GM20431 (cell line): Measurements from ENCODE around the gene C16orf86.
"Not testable (repeated sequence)": the region's sequence is repeated elsewhere in the genome, so short reads cannot be mapped to it uniquely, and the experiment has no call there.

Experiments used
- in situ Hi-C: fragments of 300-500 bp; cut with MseI, MboI; formaldehyde crosslinking; loops from one replicate; pipeline ENCODE4 v1.15.0; 2020; ENCODE audit warnings: low sequenced_read_pairs; ENCODE audit not compliant: unreplicated experiment

Gene C16orf86

GRCh38 chr16:67679935-67680897 is 13.6 kb downstream of the C16orf86 start:
- in situ Hi-C loops = no loop called here

GRCh38 chr16:67683767-67684166 is 17.2 kb downstream of the C16orf86 start:
- in situ Hi-C loops = no loop called here

GRCh38 chr16:67685388-67686112 is 18.9 kb downstream of the C16orf86 start:
- in situ Hi-C loops = no loop called here

- in situ Hi-C loops = not testable (repeated sequence)
Measured at GRCh38 chr16:67693517-67694285, 27.1 kb downstream of the C16orf86 start.

GRCh38 chr16:67694611-67695010 is 28.0 kb downstream of the C16orf86 start:
- in situ Hi-C loops = no loop called here

GRCh38 chr16:67697422-67698185 is 31.0 kb downstream of the C16orf86 start:
- in situ Hi-C loops = no loop called here

- in situ Hi-C loops = no loop called here
Measured at GRCh38 chr16:67699265-67699664, 32.7 kb downstream of the C16orf86 start.

GRCh38 chr16:67701420-67701819 is 34.8 kb downstream of the C16orf86 start:
- in situ Hi-C loops = no loop called here

- in situ Hi-C loops = no loop called here
Measured at GRCh38 chr16:67702130-67702529, 35.5 kb downstream of the C16orf86 start.

- in situ Hi-C loops = no loop called here
Measured at GRCh38 chr16:67703626-67704025, 37.0 kb downstream of the C16orf86 start.

- in situ Hi-C loops = no loop called here
Measured at GRCh38 chr16:67704110-67704509, 37.5 kb downstream of the C16orf86 start.

- in situ Hi-C loops = no loop called here
Measured at GRCh38 chr16:67707210-67707609, 40.6 kb downstream of the C16orf86 start.

- in situ Hi-C loops = no loop called here
Measured at GRCh38 chr16:67707790-67708189, 41.2 kb downstream of the C16orf86 start.

GRCh38 chr16:67708368-67708771 is 41.8 kb downstream of the C16orf86 start:
- in situ Hi-C loops = no loop called here

- in situ Hi-C loops = no loop called here
Measured at GRCh38 chr16:67709050-67709449, 42.4 kb downstream of the C16orf86 start.

GRCh38 chr16:67710607-67711006 is 44.0 kb downstream of the C16orf86 start:
- in situ Hi-C loops = no loop called here

GRCh38 chr16:67713647-67714273 is 47.1 kb downstream of the C16orf86 start:
- in situ Hi-C loops = no loop called here

- in situ Hi-C loops = no loop called here
Measured at GRCh38 chr16:67714522-67714921, 47.9 kb downstream of the C16orf86 start.

- in situ Hi-C loops = no loop called here
Measured at GRCh38 chr16:67716097-67716496, 49.5 kb downstream of the C16orf86 start.
